GM20431 (cell line): ENCODE measurements around the gene MRPL4.

ENCODE experiments used
- in situ Hi-C: fragments of 300-500 bp; cut with MseI, MboI; formaldehyde crosslinking; loops from one replicate; pipeline ENCODE4 v1.15.0; 2020; ENCODE audit warnings: low sequenced_read_pairs; ENCODE audit not compliant: unreplicated experiment

Gene MRPL4

DNA sequence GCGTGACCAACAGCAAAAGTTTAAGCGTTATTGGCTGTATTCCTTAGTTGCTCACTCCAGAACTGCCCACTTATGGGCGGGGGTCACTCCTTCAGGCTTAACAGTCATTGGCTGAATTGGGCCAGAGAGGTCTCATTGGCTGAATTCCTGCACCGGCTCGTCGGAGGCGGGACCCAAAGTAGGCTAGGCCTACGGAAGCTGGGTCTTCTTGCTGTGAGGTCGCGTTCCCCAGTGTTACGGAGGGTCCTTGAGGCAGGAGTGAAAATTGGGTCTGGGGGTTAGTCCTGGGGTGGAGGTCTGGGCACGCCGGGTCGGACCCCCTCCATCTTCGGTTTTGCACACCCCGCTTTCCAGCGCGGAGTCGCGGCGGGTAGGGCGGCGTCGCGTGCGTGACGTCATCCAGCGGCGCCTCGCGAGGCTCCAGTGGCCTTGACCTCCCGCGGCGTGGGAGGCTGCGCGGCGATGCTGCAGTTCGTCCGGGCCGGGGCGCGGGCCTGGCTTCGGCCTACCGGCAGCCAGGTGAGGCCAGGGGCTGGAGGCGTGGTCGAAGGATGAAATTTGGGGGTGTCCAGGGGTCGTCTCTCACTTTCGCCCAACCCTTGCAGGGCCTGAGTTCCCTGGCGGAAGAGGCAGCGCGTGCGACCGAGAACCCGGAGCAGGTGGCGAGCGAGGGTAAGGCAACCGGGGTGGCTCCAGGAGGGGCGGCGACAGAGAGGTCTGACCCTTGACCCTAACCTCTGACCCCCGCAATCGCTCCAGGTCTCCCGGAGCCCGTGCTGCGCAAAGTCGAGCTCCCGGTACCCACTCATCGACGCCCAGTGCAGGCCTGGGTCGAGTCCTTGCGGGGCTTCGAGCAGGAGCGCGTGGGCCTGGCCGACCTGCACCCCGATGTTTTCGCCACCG, at the start of gene MRPL4:
Gene MRPL4, plus strand, starts transcription at position 423 of the 903 bp plus-strand sequence. Its CDS starts 40 bp downstream, at position 463.
- in situ Hi-C loops = no loop called here

DNA sequence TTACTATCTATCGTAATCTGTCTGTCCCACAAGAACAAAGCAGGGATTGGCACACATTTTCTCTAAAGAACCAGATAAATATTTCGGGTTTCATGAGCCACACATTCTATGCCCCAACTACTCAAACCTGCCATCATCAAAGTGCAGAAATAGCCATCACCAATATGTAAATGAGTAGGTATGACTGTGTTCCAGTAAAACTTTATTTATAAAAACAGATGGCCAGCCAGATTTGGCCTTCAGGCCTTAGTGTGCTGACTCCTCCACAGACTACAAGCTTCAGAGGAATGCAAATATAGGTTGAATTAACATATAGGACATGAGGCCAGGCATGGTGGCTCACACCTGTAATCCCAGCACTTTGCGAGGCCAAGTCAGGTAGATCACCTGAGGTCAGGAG, 48.3 kb upstream of the MRPL4 start:
- in situ Hi-C loops = no loop called here

- in situ Hi-C loops = no loop called here
These were observed 46.4 kb upstream of the MRPL4 start for GRCh38 chr19:10205636-10206035.

GRCh38 chr19:10206226-10206885, 45.7 kb upstream of the MRPL4 start:
- in situ Hi-C loops = no loop called here

DNA sequence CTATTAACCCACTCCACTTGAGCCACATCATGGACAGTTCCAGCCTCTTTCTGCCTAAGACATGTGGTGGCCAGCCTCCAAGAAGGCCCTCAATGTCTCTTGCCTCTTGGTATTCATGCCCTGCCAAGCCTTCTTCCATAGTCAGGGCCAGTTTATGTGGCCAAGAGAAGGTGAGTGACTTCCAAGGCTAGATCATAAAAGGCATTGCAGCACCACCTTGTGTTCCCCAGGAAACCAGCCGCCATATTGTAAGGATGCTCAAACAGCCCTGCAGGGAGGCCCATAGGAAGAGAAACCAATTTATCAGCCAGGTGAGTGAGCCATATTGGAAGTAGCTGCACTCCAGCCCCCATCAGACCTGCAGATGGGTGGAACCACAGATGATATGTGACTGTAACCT, 45.0 kb upstream of the MRPL4 start:
- in situ Hi-C loops = no loop called here

GRCh38 chr19:10209315-10209714, 42.7 kb upstream of the MRPL4 start:
- in situ Hi-C loops = no loop called here

DNA sequence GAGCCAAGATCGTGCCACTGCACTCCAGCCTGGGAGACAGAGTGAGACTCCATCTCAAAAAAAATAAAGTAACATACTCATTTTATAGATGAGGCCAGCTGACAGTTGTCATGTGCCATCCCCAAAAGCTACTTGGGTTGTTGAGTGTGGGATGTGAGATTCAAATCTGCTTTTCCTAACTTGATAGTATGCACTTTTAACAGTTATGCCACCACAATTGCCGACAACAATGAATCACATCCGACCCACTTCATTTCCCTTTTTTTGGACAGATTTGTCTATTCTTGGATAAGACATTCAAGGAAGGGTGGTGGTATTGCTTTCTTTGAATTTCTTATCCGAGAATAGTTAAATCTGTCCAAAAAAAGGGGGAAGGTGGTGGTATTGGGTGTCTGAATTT, 41.0 kb upstream of the MRPL4 start:
- in situ Hi-C loops = no loop called here

DNA sequence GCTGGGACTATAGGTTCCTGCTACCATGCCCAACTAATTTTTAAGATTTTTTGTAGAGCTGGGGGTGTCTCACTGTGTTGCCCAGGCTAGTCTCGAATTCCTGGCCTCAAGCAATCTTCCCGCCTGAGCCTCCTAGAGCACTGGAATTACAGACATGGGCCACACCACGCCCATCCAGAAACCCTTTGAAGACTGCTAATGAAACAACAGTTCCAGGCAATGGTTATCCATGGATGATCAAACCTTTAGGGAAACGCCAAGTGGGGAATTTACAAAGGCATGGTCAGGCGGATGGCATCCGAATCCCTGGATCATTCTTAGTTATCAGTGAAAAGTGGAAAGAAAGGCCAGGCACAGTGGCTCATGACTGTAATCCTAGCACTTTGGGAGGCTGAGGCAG, 40.3 kb upstream of the MRPL4 start:
- in situ Hi-C loops = no loop called here

- in situ Hi-C loops = no loop called here
These were observed 37.2 kb upstream of the MRPL4 start for GRCh38 chr19:10214784-10215183.

DNA sequence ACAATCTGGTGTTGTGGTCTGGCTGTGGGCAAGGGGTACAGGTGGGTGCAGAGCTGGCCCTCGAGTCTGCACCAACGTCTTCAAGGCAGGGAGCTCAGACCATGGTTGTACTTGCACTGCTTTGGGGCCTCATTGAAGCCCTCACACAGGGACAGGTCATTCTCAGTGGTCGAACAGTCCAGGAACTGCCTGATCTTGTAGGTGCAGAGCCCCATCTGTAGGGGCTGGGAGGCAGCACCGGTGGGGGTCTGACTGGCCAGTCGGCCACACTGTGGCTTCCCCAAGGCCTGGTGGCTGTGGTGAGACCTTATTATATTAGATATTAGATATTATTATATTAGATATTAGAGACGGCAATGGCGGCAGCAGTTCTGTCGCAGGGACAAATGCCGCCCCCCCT, 34.9 kb upstream of the MRPL4 start:
- in situ Hi-C loops = no loop called here

DNA sequence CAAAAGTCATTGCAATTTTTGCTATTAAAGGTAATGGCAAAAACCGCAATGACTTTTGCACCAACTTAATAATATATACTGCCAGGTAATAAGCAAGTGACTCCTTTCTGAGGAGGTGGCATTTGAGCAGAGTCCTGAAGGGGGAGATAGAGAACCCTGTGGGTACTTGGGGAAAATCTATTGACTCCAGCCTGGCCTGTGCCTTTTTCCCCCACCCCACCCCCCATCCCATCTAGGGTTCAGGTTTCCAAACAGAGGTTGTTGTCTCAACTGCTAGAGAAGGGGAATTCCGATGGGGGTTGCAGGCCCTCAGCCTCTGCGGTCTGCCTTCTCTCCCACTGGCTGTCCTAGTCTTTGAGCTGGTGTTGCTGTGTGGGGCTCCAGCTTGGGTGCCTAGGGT, 32.3 kb upstream of the MRPL4 start:
- in situ Hi-C loops = no loop called here

GRCh38 chr19:10220695-10221094, 31.3 kb upstream of the MRPL4 start:
- in situ Hi-C loops = no loop called here

DNA sequence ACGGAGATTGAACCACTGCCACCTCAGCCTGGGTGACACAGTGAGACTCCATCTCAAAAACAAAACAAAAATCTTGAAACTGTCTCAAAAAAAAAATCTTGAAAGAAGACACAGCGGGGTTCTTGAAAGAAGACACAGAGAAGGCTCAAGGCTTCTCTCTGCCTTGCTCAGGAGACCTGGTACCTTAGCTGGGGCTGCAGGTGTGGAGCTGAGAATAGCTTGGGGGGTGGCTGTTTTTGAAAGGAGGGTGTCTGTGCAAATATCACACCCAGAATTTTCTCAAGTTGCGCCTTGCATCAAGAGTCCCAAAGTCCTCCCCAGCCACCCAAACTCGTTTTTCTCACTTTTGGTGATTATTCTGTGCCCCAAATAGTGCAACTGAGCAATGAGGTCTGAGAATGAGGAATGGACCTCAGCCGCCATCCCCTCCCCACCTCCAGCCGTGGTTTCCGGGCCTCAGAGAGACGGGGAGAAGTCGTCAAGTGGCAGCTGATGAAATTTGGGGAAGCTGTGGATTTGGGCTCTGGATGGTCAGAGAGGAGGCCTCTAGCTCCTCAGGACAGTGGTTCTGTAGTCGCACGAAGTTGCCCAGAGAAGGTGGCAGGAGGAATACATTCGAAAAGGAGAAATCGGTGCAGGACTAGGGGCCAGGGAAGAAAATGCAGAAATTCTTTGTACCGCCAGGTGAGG, 29.7 kb upstream of the MRPL4 start:
- in situ Hi-C loops = no loop called here

- in situ Hi-C loops = no loop called here
These were observed 28.4 kb upstream of the MRPL4 start for GRCh38 chr19:10223488-10224213.

GRCh38 chr19:10224337-10224736, 27.7 kb upstream of the MRPL4 start:
- in situ Hi-C loops = no loop called here

DNA sequence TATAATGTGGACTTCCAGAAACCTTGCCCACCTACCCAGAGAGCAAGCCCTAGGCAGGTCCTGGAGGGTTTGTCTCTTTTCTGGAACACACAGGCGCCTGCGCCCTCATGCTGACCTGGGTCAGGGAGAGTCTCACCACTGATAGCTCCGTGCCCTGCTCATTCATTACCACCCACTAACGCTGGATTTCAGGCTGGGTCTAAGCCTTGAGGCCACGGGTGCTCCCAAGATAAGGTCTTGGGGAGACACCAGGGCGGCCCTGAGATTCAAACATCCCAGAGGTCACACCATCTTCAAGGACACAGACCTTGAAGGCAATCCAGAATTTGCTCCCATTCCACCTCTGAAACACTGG, 26.0 kb upstream of the MRPL4 start:
- in situ Hi-C loops = no loop called here

DNA sequence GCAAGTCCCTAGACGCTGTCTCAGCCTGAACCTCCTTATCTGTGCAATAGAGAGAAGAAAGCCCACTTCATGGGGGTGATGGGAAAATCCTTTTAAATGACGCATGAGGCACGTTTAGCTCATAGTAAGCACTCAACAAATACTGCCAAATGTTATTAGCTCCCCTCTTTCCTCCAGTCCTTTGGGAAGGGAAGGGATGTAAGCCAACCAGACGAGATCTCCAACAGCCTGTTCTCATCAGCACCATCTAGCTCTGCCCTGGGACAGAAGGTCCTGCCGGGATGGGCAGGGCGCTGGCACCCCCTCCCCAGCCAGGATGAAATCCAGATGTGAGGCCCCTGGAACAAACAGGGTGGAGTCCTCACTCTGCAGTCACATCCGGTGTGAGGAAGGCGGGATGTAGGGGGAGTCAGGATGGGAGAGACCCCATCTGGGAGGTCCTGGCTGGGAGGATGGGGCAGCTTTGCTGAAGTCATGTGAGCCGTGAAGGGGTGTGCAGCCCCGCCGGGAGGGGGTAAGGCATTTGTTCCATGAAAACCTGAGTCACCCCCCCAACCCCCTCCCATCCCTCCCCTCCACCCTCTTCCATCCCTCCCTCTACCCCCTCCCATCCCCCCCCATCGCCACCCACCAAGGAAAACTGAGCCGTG, 25.5 kb upstream of the MRPL4 start:
- in situ Hi-C loops = no loop called here

- in situ Hi-C loops = no loop called here
These were observed 24.7 kb upstream of the MRPL4 start for GRCh38 chr19:10227026-10227971.

GRCh38 chr19:10228393-10228792, 23.6 kb upstream of the MRPL4 start:
- in situ Hi-C loops = no loop called here
